GM18909 (cell line): ENCODE data around the gene PKP4.
"Not testable (repeated sequence)": the region's sequence is repeated elsewhere in the genome, so short reads cannot be mapped to it uniquely, and the experiment has no call there.

Experiments
- ATAC-seq: cut with Tn5 transposase; IDR thresholded peaks from one replicate; pipeline ENCODE4 v1.9.1; 2021; ENCODE audit warnings: mild to moderate bottlenecking; ENCODE audit not compliant: unreplicated experiment, poor library complexity

PKP4 gene

DNA sequence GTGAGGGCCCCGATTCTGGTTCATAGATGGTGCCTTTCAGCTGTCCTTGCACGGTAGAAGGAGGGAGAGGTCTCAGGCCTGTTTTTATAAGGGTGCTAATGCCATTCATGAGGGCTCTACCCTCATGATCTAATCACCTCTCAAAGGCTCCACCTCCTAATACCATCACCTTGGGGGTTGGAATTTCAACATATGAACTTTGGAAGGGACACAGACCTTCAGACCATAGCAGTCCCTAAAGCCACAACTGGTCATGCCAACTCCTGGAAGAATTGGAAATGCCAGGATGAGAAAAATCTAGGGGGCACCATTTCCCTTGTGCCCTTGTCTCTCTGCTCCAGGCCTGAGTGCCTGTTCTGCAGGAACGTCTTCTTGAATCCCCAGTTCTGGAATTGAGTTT, 213.5 kb downstream of the PKP4 start:
- no peak for ATAC-seq

- ATAC-seq: no peak
Measured at GRCh38 chr2:158671360-158672245, 214.9 kb downstream of the PKP4 start.

DNA sequence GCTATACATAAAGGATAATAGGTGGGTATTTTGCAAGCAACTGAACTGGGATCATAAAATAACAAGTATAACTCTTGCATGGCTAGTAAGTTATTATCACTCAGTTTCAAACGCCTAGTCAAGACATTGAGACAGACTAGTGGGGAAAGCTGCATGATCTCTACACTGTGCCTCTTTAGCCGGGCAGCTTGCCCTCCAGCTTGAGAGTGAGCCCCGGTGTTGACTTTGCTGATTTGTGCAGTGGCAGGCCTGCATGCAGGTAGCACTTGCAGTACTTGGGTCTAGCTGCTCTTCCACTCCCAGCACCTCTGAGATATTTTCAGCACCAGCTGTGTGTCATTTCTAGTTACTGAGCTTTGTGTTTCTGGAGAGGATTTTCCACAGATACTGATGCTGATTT, 219.5 kb downstream of the PKP4 start:
- ATAC-seq: no peak

DNA sequence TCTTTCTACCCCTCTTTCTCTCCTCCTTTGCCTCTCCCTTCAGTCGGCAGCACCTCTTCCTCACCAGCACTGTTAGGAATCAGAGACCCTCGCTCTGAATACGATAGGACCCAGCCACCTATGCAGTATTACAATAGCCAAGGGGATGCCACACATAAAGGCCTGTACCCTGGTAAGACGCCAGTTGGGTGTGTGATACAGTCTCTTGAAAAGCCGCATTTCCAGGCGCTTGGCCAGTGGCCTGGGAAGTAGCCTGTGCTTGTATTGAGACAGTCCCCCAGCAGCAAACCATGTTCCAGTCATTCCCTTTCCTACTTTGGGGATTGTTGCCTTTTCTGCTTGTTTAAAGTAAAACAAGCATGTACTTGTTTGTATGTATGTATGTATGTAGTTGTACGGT, 219.9 kb downstream of the PKP4 start:
- no peak for ATAC-seq

DNA sequence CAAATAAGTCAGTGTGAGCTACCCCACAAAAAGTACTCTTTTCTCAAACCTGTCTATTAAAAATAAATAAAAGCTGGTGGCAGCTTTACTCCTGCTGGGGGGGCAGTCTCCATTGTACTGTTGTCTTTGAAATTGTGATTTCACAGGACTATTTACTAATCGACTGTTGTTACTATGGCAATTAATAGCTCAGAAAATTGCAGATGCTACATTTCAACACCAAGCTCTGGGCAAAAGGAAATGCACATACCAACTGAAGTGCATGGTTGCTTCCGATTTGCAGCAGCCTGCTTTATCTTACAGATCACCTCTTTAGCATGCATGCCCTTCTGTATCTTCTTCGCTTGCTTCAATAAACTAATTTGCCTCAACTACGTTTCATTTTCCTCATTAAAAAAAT, 220.8 kb downstream of the PKP4 start:
- ATAC-seq: no peak

DNA sequence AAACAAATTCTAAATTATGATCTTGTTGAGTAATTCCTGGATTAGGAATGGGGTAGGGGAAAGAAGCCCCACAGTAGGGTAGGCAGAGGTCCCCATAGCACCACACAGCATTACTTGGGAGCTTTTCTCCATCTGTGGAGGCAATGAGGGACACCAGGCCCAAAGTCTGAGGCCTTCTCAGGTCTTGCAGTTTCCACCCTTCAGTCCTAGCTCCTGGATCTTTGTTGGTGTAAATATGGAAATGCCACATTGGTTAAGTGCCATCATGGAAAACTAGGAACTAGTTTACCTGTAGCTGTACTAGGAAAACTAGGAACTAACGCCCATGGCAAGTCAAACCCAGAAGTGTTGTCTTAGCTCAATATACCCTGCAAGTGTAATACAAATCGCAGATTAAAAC, 225.1 kb downstream of the PKP4 start:
- ATAC-seq: no peak

- ATAC-seq: no peak
Measured at GRCh38 chr2:158685646-158686045, 228.9 kb downstream of the PKP4 start.

GRCh38 chr2:158686210-158686691, 229.5 kb downstream of the PKP4 start:
- no peak for ATAC-seq

DNA sequence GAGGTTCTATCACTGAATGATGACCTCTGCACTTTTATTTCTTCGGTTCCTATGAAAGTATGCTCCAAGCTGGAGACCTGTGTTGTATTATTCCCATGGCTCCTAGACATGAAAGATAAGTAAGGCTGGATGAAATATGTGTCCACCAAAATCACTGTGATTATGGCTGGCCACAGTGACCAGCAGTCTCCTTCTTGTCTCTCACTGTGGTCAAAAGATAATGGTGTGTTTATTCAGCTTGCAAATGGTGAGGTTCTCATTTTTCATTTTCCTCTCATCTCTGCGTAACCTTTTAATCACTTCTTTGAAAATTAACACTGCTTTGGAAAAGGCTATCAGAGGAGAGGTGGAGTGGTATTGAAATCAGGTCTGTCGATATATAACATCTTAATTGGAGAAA, 230.6 kb downstream of the PKP4 start:
- ATAC-seq: no peak

DNA sequence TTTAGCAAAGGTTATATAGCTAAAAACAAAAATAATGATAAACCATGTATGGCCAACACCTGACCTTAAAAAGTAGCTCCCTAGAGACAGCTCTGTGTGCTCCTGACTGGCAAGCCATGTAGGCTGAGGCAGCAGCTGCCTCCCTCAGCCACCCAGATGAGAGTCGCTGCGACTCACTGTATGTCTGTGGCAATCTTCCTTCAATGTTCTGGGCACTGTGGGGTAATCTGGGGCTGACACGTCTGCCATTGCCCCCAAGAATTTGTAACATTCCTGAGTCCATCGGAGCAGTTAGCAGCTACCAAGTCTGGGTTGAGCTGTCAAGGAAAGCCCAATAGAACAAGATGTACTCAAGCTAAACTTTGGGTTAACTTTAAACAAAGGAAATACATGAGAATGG, 232.0 kb downstream of the PKP4 start:
- no peak for ATAC-seq

DNA sequence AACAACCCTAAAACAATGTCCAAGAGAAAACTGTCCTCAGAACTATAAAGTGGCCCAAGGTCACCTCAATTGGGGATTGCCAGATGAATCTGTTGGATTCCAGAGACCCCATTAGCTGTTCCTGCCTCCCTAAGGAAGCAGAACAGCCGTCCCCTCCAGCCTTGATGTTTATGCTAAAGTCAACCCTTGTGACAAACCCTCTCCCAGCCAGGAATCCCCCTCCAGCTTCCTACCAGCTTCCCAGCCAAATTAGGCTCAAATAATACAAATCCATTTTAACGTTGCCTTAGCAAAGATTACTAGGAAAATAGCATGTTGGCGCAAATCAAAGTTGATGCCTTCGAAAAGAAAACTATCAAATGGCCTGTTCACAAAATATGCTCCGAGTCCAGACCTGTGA, 232.6 kb downstream of the PKP4 start:
- ATAC-seq: no peak

- ATAC-seq: no peak
Measured at GRCh38 chr2:158690823-158691222, 234.1 kb downstream of the PKP4 start.

DNA sequence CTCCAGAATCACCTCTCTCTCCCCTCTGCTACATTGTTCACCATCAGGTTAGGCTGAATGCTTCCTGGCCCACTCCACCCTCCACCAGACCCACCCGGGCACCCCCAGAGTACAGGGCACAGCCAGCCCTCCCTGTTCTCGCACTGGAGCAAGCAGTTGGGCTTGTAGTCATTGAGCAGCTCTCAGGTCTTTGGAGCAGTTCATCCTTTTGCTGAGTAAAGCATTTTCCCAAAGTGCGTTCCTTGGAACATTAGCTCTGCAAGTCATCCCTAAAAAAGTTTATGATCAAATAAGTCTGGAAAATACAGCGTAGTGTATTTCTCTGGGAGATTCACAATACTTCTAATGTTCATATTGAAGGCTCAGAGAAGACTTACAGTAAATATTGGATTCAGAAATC, 234.9 kb downstream of the PKP4 start:
- no peak for ATAC-seq

- no peak for ATAC-seq
Measured at GRCh38 chr2:158692372-158693103, 235.8 kb downstream of the PKP4 start.

DNA sequence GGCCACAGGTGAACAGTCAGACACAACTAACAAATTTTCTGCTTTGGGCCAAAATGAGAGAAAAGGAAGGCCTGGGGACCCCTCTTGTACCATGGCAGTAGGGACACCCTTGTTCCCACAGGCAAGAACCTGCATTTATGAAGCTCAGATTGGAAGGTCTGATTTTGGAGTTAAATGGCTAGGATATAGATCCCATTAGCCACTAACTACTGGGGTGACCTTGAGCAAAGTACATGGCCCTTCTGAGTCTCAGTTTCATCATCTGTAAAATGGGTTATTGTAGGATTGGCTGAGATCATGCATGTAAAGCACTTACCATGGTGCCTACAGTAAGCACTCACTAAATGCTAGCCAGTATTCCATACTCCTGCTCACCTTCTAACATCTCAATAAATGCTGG, 236.7 kb downstream of the PKP4 start:
- no peak for ATAC-seq

- ATAC-seq: no peak
Measured at GRCh38 chr2:158695305-158695704, 238.6 kb downstream of the PKP4 start.

DNA sequence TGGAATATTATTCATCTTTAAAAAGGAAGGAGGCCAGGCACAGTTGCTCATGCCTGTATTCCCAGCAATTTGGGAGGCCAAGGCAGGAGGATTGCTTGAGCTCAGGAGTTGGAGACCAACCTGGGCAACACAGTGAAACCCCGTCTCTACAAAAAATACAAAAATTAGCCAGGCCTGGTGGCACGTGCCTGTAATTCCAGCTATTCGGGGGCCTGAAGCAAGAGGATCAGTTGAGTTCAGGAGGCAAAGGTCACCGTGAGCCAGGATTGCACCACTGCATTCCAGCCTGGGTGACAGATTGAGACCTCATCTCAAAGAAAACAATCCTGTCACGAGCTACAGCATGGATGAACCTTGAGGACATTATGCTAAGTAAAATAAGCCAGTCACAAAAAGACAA, 239.0 kb downstream of the PKP4 start:
- not testable (repeated sequence) for ATAC-seq

DNA sequence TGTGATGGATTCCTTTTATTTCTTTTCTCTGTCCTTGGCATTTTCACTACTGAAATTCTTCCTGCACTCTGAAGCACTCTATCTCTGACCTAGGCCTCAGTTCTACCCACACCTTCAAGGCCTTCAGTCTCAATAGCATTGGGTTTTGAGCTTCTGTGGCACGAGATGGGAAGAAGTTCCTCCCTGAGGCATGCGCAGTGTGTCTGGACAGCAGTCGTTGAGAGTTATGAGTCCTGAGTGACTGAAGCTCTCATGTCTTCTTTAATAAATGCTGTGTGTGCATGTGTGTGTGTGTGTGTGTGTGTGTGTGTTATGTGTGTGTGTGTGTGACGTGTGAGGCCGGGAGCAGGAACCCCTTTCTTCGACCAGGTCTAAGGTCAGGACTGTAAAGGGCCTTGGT, 242.6 kb downstream of the PKP4 start:
- ATAC-seq: no peak

DNA sequence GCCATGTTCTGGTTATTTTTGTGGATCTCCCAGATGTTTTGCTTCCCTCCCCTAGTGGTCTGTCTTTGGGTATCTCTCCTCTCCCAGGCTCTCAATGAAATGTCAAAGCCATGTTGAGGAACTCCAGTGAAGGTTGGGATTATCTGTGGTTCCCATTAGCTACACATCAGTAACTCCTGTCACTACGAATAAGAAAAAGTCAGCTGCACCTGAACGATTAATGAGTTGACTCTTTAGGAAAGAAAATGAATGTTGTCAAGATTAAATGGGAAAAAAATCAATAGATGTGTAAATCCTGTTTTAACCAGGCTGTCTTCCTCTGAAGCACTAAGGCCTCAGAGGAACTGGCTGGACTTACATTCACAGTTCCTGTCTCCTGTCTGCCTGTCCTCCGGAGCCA, 244.3 kb downstream of the PKP4 start:
- ATAC-seq: no peak

- no peak for ATAC-seq
Measured at GRCh38 chr2:158702740-158703139, 246.0 kb downstream of the PKP4 start.

GRCh38 chr2:158704724-158705465, 248.1 kb downstream of the PKP4 start:
- not testable (repeated sequence) for ATAC-seq
